Amniotic stem cell (primary cell): Measurements from ENCODE around the gene XPO4.
"Not testable (repeated sequence)": the region's sequence is repeated elsewhere in the genome, so short reads cannot be mapped to it uniquely, and the experiment has no call there.

Experiments used
- DNase-seq: peaks from one replicate; lab custom pipeline; 2025; lab: John Stamatoyannopoulos, UW

Gene XPO4

DNA sequence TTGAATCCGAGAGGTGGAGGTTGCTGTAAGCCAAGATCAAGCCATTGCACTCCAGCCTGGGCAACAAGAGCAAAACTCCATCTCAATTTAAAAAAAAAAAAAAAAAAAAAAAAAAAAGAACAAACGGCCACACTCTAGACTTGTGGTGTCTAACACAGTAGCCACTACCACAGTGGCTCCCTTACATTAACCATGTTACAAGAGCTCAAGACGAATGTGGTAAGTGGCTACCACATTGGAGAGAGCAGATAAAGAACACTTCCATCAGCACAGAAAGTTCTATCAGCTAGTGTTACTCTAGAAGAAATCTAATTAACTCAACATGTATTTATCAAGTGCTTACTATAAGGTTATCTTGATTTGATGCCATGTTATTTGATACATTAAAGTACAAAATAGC is 11.5 kb downstream of the XPO4 start:
- DNase-seq: no peak

DNA sequence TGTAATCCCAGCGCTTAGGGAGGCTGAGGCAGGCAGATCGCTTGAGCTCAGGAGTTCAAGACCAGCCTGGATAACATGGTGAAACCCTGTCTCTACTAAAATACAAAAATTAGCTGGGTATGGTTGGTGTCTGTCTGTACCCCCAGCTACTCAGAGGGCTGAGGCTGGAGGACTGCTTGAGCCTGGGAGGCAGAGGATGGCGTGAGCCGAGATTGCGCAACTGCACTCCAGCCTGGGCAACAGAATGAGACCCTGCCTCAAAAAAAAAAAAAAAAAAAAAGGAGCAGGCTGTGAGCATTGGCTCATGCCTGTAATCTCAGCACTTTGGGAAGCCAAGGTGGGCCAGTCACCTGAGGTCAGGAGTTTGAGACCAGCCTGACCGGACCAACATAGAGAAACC is 12.0 kb downstream of the XPO4 start:
- not testable (repeated sequence) for DNase-seq

DNA sequence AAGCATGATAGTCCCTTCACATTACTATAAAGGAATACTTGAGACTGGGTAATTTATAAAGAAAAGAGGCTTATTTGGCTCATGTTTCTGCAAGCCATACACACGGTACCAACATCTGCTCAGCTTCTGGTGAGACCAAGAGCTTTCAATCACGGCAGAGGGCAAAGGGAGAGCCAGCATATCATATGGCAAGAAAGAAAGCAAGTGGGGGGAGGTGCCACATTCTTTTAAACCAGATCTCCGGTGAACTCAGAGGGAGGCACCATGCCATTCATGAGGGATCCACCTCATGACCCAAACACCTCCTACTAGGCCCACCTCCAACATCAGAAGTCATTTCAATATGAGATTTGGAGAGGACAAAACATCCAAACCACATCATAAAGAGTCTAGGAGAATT is 20.3 kb downstream of the XPO4 start:
- DNase-seq: no peak

DNA sequence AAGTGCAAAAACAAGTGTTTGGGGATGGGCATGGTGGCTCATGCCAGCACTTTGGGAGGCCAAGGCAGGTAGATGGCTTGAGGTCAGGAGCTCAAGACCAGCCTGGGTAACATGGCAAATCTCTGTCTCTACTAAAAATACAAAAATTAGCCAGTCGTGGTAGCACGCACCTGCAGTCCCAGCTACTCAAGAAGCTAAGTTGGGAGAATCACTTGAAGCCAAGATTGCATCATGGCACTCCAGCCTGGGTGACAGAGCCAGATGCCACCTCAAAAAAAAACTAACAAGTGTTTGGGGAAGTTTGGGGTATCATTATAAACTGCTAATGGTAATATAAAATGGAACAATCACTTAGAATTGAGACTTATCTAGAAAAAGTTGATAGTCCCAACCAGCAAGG is 24.6 kb downstream of the XPO4 start:
- no peak for DNase-seq

DNA sequence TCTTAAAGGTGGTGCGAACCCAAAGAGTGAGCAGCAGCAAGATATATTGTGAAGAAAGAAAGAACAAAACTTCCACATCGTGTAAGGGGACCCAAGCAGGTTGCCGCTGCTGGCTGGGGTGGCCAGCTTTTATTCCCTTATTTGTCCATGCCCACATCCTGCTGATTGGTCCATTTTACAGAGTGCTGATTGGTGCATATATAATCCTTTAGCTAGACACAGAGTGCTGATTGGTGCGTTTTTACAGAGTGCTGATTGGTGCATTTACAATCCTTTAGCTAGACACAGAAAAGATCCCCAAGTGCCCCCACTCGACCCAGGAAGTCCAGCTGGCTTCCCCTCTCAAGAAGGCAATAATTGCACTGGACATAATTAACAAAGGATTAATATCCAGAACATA is 25.7 kb downstream of the XPO4 start:
- not testable (repeated sequence) for DNase-seq

DNA sequence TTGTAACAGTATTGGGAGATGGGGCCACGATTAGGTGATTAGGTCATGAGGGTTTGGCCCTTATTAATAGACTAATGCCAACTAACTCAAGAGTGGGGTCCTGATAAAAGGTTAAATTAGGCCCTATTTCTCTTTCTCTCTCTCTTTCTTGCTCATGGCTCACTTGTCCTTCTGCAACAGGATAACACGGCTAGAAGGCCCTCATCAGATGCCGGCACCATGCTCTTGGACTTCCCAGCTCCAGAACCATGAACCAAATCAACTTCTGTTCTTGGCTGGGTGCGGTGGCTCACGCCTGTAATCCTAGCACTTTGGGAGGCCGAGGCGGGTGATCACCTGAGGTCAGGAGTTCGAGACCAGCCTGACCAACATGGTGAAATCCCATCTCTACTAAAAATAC is 28.1 kb downstream of the XPO4 start:
- DNase-seq: not testable (repeated sequence)

DNA sequence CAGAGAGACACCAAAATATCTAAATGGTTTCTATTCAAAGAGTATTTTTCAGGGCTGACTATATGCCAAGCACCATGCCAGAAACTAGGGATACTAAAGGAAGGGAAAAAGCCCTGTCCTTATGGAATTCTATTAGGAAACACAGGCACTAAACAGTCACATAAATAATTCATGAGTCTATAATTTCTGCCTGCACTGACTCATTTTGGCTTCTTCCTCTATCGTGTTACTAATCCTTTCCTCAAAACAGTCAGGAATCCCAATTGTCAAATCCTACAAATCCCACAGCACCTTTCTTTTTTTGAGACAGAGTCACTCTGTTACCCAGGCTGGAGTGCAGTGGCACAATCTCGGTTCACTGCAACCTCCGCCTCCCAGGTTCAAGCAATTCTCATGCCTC is 29.2 kb downstream of the XPO4 start:
- DNase-seq: no peak

DNA sequence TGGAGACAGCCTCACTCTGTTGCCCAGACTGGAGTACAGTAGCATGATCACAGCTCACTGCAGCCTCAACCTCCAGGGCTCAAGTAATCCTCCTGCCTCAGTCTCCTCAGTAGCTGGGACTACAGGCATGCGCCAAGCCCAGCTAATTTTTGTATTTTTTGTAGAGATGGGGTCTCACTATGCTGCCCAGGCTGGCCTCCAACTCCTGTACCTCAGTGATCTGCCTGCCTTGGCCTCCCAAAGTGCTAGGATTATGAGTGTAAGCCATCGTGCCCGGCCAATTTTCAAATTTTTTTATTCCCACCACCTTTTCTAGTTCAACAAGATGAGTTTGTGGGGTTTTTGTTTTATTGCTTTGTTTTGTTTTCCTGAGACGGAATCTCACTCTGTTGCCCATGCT is 31.7 kb downstream of the XPO4 start:
- DNase-seq: no peak

DNA sequence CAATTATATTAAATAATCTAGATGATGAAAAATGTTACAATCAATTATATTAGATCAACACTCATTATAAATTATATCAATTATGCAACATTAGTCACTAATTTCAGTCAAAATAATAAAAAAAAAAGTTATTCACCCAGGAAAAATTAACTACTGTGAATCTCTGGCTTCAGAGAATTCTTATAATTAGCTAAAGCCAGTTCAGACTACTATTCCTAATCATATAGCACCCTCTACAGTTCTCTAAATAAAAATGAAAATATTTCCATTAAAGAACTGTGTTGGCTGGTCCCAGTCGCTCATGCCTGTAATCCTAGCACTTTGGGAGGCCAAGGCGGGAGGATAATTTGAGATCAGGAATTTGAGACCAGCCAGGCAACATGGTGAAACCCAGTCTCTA is 33.0 kb downstream of the XPO4 start:
- no peak for DNase-seq

DNA sequence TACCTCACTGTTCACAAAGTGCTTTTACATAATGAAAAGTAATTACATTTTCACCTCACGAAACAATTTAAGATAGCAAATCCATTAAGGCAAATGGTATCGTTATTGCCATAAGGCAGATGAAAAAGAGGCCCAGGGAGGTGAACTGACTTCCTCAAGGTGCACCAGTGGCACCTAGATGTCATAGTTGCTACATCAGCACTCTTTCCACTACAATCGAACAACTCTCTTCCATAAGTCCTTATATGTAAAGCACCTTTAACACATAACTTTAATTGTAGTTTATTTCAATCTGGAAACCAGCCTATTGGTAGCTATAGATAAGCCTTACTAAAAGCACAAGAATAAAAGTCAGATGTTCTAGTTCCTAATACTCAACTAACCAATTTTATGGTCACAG is 35.1 kb downstream of the XPO4 start:
- DNase-seq: no peak

DNA sequence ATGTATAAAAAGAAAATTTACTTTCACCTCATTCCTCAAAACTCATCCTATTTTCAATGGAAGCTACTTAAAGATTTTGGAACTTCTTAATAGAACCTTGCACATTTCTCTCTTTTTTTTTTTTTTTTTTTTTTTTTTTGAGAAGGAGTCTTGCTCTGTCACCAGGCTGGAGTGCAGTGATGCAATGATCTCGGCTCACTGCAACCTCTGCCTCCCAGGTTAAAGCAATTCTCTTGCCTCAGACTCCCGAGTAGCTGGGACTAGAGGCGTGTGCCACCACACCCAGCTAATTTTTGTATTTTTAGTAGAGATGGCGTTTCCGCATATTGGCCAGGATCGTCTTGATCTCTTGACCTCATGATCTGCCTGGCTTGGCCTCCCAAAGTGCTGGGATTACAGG is 40.9 kb downstream of the XPO4 start:
- not testable (repeated sequence) for DNase-seq

DNA sequence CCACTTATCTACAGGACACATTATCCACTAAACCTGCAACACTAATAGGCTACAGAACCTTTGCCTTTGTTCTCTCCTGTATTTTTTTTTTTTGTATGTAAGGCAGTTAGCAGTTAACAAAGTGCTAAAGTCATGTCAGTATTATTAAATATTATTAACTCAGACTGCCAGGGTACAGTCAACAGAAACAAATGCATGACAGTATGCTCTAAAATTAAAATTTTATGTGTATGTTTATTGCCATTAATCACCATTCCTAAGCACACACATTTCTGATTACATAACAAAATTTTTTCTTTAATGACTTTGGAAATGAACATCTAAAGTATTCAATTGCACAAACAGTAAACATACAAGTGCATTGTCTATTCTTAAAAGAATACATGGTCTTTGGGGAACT is 41.7 kb downstream of the XPO4 start:
- no peak for DNase-seq

DNA sequence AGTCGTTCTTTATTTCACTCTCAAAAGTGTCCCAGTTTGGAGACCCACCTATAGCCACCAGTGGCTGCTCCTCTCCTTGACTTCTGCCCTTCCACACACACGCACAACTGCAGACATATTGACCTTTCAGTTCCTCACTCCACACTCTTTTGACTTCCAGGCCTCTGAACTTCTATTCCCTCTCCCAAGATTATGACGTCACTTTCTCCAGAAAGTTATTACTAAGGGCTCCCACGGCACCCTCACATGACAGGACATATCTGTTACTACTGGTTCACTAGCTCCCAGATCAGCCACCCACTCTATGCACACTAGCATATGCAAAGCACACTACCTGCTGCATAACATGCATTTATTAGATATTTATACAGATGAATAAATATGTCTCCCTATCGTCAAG is 45.9 kb downstream of the XPO4 start:
- no peak for DNase-seq

DNA sequence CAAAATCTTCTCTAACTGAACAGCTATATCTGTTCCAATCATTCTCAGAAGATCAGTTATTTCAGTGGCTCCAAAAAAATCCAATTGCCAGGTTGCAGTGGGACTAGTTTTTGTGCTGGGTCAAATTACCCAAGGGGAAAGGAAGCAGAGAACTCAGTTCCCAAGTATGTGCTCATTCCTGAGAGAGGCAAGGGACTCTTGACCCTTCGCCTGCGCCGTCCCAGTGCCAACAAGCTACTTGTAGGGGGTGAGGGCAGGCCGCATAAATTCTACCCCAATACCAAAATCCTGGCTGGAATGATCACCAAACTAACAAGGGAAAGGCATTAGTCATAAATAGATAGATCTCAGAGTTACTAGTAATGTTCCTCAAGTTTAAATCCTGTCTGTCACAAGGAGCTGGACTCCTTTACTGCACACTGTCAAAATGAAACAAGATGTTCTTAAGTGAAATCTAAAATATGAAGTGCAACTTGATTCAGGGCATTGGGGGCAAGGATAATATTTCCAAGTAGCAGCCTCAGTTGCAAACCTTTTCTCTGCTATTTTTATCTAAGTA is 50.6 kb downstream of the XPO4 start:
- DNase-seq: no peak

DNA sequence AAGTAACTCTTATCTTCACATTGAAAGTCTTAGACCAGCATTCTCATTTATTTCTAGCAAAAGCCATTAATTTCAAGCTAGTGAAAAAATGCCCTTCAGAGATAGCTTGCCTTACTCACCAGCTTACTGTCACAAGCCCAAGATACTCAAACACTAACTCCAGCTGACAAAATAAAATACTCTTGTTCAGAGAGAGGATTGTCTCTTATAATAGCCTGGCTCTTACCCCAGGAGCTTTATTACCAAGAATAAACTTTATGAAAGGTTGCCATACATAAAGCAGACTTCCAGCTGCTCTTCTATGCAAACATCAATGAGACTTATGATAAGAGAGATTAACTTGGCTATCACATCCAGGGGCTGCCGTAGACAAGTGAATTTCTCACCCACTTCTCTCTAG is 53.6 kb downstream of the XPO4 start:
- no peak for DNase-seq

DNA sequence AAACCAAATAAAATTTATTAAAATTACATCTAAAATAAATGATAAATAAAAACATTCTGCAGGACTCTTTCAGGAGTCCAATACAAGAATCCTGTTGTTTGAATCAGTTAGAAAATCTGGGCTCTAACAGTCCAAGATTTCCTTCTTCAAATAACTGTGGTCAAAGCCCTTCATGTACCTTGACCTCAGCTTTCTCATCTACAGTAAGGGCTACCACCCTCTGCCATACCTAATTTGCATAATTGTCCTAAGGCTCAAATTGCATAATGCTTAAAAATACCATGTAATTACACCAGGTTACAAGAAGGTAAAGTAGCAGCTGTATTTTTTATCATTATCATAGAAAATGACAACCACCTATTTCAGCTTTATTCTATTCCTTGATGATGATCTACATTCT is 54.3 kb downstream of the XPO4 start:
- no peak for DNase-seq

DNA sequence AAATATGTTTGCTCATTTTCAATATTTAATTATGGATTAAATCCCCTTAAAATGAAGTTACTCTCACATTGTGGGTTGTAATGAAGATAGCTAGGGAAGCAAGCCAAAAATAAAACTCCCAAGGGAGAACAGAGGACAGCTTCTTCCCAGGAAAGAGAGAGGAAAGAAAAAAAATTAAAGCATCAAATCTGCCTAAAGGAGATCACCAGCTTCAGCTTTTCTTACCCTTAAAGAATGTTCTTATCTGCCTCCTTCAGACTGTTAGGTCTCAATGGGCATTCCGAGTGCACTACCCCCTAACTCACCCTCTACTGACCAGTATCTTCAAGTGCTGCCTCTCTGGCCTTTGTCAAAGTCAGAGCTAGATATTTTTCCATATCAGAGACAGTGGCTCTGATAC is 55.2 kb downstream of the XPO4 start:
- no peak for DNase-seq

DNA sequence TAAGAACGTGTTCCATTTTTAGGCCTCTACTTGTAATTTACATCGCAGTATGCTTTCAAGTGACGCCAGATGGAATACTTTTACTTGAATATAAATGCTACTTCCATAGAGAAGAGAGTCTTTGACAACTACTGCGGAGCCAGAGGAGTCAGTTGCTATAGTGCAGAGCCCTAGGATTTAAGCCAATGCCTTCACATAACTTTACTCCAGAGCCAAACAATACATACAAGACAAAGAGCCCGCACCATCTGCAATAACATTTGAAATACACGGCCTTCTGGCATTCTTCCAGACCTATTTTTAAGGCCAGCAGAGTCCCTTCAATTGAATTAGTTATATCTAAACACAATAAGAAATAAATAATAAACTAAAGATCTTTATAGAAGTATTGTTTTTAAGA is 59.4 kb downstream of the XPO4 start:
- DNase-seq: no peak

DNA sequence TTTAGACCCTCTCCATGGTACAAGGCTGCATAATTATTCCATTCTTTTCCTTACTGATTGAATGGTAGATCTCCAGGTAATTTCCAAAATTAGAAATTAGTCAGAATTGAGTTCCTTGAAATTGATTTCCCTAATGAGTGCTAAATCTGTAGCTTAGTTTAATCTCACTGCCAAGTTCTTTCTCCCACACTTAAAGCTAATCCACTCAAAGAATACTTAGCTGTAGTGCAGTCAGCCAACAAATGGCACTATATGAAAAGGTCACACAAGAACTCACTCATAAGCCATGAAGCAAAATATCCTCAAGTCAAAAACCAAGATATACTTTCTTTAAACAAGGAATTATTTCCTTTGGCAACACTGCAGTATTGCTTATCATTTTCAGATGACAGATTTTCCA is 62.0 kb downstream of the XPO4 start:
- DNase-seq: no peak

DNA sequence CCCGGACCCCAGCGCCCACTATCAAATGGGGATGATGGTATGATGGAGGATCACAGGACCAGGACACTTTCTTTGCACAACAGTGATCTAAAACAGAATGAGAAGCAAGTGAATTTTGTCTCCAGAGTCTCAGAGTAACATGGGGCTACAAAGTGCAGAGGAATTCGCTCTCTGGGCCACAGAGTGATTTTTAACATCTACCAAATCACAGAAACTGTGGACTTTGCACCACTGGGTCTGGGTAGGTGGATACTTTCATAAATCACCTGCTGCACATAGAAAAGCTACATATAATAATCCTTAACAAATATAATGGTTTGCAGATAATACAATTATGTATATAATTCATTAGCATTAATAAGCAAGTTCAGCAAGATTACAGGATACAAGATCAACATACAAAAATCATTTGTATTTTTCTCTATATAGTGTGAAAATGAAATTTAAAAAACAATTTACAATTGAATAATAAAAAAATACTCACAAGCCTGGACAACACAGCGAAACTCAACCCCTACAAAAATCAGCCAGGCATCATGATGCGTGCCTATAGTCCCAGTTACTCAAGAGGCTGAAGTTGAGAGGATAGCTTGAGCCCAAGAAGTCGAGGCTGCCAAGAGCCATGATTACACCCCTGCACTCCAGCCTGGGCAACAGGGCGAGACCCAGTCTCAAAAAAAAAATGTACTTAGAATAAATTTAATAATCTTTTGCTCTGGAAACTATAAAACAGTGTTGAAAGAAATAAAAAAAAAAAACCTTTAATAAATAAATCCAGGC is 68.5 kb downstream of the XPO4 start:
- DNase-seq: no peak

DNA sequence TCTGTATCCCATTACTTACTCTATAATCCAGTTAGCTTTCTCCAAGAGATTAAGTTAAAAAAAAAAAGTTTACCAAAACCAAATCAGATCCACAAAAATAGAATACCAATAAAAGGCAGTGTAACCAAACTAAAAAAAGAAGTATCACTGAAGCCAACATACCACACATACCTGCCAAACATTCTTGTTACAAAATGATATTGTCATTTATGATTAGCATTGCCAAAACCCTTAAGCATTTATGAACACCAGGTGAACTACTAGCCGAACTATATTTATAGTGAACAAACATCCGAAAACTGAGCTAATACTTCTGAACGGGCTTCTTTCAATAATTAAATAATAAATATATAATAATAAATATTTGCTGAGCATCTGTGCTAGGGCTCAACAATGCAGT is 69.7 kb downstream of the XPO4 start:
- no peak for DNase-seq

DNA sequence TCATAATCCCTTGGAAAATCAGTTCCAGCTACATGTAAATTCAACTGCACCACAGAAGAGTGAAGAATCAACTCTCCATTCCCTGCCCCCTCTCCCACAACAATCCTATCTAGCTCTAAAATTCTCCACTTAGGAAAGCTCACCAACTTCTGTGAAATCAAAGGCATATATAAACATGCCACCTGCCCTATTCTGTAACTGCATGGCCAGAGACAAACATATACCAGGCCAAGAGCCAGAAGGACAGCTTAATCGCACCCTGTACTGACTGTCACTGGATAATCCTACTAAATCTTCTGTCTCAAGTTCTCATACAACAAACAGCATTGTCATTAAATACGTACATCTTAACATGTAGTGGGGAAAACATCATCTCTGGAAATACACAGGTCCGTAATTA is 70.6 kb downstream of the XPO4 start:
- DNase-seq: no peak

DNA sequence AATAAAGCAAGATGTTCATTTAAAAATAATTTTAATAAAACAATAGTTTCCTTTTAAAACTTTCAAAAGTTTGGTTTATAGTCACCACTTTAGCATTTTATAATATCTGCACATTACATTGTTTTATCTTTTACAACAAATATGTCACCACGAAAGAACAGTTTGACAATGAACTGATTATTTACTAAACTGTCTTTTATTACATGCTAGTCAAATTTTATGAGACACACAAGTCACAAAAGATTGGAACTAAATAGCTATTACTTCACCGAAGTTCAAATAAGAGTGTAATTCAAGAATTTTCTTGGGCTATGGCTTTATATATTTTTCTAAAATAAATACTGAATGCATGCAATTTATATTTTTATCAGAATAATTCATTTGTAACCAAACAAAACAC is 71.3 kb downstream of the XPO4 start:
- no peak for DNase-seq
